H1 (cell line): ENCODE measurements around the gene UROC1. TPM values are rescaled to one million over a fixed set of nuclear protein-coding genes. Genes with fewer than 3 reads are reported as not detected.

ENCODE experiments used
- CTCF ChIA-PET: fragments of 300-600 bp; sonication (Branson Sonifier 250); formaldehyde crosslinking; loops from one replicate; lab custom pipeline; 2021; ENCODE audit not compliant: partially characterized antibody; lab: Charles Lee
- POLR2A ChIA-PET: fragments of 300-600 bp; sonication (Branson Sonifier 250); formaldehyde crosslinking; loops from one replicate; lab custom pipeline; 2021; ENCODE audit warnings: inconsistent platforms; ENCODE audit not compliant: partially characterized antibody; lab: Charles Lee
- DNase-seq, 2 experiments: peaks; one replicate each; pipeline versions ENCODE4 v3.0.0 to v3.0.0-alpha.2; 2010 to 2022; ENCODE audit warnings: low spot score in 2 of 2, low read depth in 1 of 2, mixed read lengths in 1 of 2
- FAIRE-seq: peaks from 2 replicates; lab custom pipeline; 2011; peaks lifted over from hg19 to GRCh38; lab: Jason Lieb, UNC
- H2AFZ ChIP-seq: 2 replicates; pipeline ENCODE4 v1.8.1; 2012; ENCODE audit warnings: low read length, inconsistent platforms
- H2AK5ac ChIP-seq: 2 replicates; pipeline ENCODE4 v1.6.1; 2013; ENCODE audit warnings: low read depth, low read length
- H2BK120ac ChIP-seq: replicated peaks from 2 replicates; pipeline ENCODE3; 2013; ENCODE audit warnings: low read depth, low read length, inconsistent platforms
- H2BK12ac ChIP-seq: 2 replicates; pipeline ENCODE4 v1.6.1; 2013; ENCODE audit warnings: low read depth, low read length
- H2BK15ac ChIP-seq: 2 replicates; pipeline ENCODE4 v1.6.1; 2013; ENCODE audit warnings: low read length
- H2BK20ac ChIP-seq: 2 replicates; pipeline ENCODE4 v1.6.1; 2013; ENCODE audit warnings: low read length
- H2BK5ac ChIP-seq: 2 replicates; pipeline ENCODE4 v1.6.1; 2013; ENCODE audit warnings: low read depth, low read length
- H3K14ac ChIP-seq: 2 replicates; pipeline ENCODE4 v1.6.1; 2013; ENCODE audit warnings: inconsistent platforms; ENCODE audit not compliant: insufficient read length
- H3K18ac ChIP-seq: 2 replicates; pipeline ENCODE4 v1.6.1; 2013; ENCODE audit warnings: low read length; ENCODE audit errors: extremely low read depth
- H3K23ac ChIP-seq: 2 replicates; pipeline ENCODE4 v1.6.1; 2013; ENCODE audit warnings: inconsistent platforms; ENCODE audit not compliant: insufficient read length
- H3K23me2 ChIP-seq: 2 replicates; pipeline ENCODE4 v1.6.1; 2013; ENCODE audit warnings: low read depth, low read length
- H3K27ac ChIP-seq: 2 replicates; pipeline ENCODE4 v1.6.1; 2011; ENCODE audit warnings: low read depth, low read length, inconsistent platforms
- H3K27me3 ChIP-seq, 4 experiments: replicated peaks in 1 of 4; 1 replicate in 1 of 4; 2 replicates in 3 of 4; pipeline versions ENCODE4 v1.6.1 to v1.8.1; 2011 to 2013; ENCODE audit warnings: low read length in 3 of 4, mild to moderate bottlenecking in 3 of 4, inconsistent platforms in 2 of 4, mixed read lengths in 2 of 4, moderate library complexity in 1 of 4; ENCODE audit not compliant: control insufficient read depth in 3 of 4, insufficient read depth in 3 of 4; ENCODE audit errors: extremely low read depth in 1 of 4
- H3K36me3 ChIP-seq, 4 experiments: 2 replicates each; pipeline versions ENCODE4 v1.6.1 to v1.8.1; 2011 to 2013; ENCODE audit warnings: mild to moderate bottlenecking in 4 of 4, low read length in 3 of 4, moderate library complexity in 2 of 4, control low read depth in 1 of 4, inconsistent platforms in 1 of 4; ENCODE audit not compliant: insufficient read depth in 4 of 4, control insufficient read depth in 2 of 4
- H3K4ac ChIP-seq: replicated peaks from 2 replicates; pipeline ENCODE3; 2013; ENCODE audit warnings: low read length, low read depth, mixed read lengths, inconsistent platforms; ENCODE audit not compliant: insufficient read length
- H3K4me1 ChIP-seq, 4 experiments: replicated peaks in 1 of 4; 1 replicate in 1 of 4; 2 replicates in 3 of 4; pipeline versions ENCODE4 v1.6.1 to v1.8.1; 2011 to 2013; ENCODE audit warnings: low read length in 3 of 4, inconsistent platforms in 2 of 4, mixed read lengths in 1 of 4; ENCODE audit not compliant: insufficient read depth in 4 of 4, control insufficient read depth in 3 of 4
- H3K4me2 ChIP-seq, 2 experiments: 2 replicates each; pipeline versions ENCODE4 v1.6.1 to v1.8.1; 2011 to 2013; ENCODE audit warnings: low read depth in 2 of 2, low read length in 2 of 2, control low read depth in 1 of 2, inconsistent platforms in 1 of 2, mild to moderate bottlenecking in 1 of 2; ENCODE audit not compliant: insufficient read depth in 1 of 2
- H3K4me3 ChIP-seq, 4 experiments: fragments of 200-600, 300-600 bp in 1 of 4; sonication (generic), shearing (Covaris generic), sonication (Bioruptor Twin) in 1 of 4; 2 replicates each; pipeline versions ENCODE4 v1.5.1 to v1.8.1; 2011 to 2016; ENCODE audit warnings: low read length in 4 of 4, low read depth in 3 of 4, control low read depth in 2 of 4, inconsistent platforms in 2 of 4, mild to moderate bottlenecking in 2 of 4, mixed read lengths in 1 of 4, moderate library complexity in 1 of 4; ENCODE audit not compliant: insufficient read depth in 2 of 4; ENCODE audit errors: extremely low read depth in 1 of 4
- H3K56ac ChIP-seq: replicated peaks from 2 replicates; pipeline ENCODE3; 2013; ENCODE audit warnings: low read depth, mild to moderate bottlenecking, mixed read lengths, low read length, inconsistent platforms; ENCODE audit not compliant: insufficient read length
- H3K79me1 ChIP-seq: 2 replicates; pipeline ENCODE4 v1.6.1; 2013; ENCODE audit warnings: low read depth, low read length, control low read depth
- H3K79me2 ChIP-seq, 2 experiments: 2 replicates each; pipeline versions ENCODE4 v1.6.1 to v1.8.1; 2012 to 2013; ENCODE audit warnings: low read length in 2 of 2, mild to moderate bottlenecking in 2 of 2, inconsistent platforms in 1 of 2; ENCODE audit not compliant: insufficient read depth in 2 of 2, control insufficient read depth in 1 of 2
- H3K9ac ChIP-seq, 4 experiments: replicated peaks in 1 of 4; 1 replicate in 1 of 4; 2 replicates in 3 of 4; pipeline versions ENCODE4 v1.6.1 to v1.8.1; 2011 to 2013; ENCODE audit warnings: low read depth in 3 of 4, low read length in 3 of 4, control low read depth in 2 of 4, mild to moderate bottlenecking in 2 of 4, moderate library complexity in 2 of 4, inconsistent platforms in 1 of 4; ENCODE audit errors: extremely low read depth in 1 of 4
- H3K9me3 ChIP-seq, 2 experiments: 2 replicates each; pipeline versions ENCODE4 v1.6.1 to v1.8.1; 2012 to 2013; ENCODE audit warnings: mild to moderate bottlenecking in 2 of 2, moderate library complexity in 2 of 2, control low read depth in 1 of 2, inconsistent platforms in 1 of 2, low read depth in 1 of 2, low read length in 1 of 2, mixed read lengths in 1 of 2; ENCODE audit not compliant: insufficient read depth in 2 of 2
- H4K20me1 ChIP-seq, 2 experiments: replicated peaks in 1 of 2; 2 replicates each; pipeline versions ENCODE3 to v1.8.1; 2011 to 2013; ENCODE audit warnings: inconsistent platforms in 2 of 2, low read length in 2 of 2, mild to moderate bottlenecking in 1 of 2; ENCODE audit not compliant: insufficient read depth in 2 of 2, control insufficient read depth in 1 of 2
- H4K5ac ChIP-seq: 2 replicates; pipeline ENCODE4 v1.6.1; 2013; ENCODE audit warnings: low read length, low read depth, mixed read lengths, inconsistent platforms; ENCODE audit not compliant: insufficient read length
- H4K8ac ChIP-seq: 2 replicates; pipeline ENCODE4 v1.8.0; 2013; ENCODE audit warnings: mild to moderate bottlenecking, moderate library complexity, low read length, inconsistent platforms; ENCODE audit not compliant: insufficient read depth; ENCODE audit errors: extremely low read depth
- H4K91ac ChIP-seq: replicated peaks from 2 replicates; pipeline ENCODE3; 2013; ENCODE audit warnings: low read length, mixed read lengths, inconsistent platforms; ENCODE audit not compliant: insufficient read length
- BACH1 ChIP-seq: IDR thresholded peaks from 2 replicates; pipeline ENCODE4 v1.6.1; 2012; ENCODE audit warnings: low read length, improper control_type of control experiment
- JUND ChIP-seq: IDR thresholded peaks from 2 replicates; pipeline ENCODE4 v1.6.1; 2011; ENCODE audit warnings: mild to moderate bottlenecking, improper control_type of control experiment, low read length
- SP4 ChIP-seq: IDR thresholded peaks from 2 replicates; pipeline ENCODE4 v1.6.1; 2012; ENCODE audit warnings: low read length, inconsistent platforms
- WGBS, 2 experiments: shearing (Covaris generic) in 1 of 2; methylation state at CpG; one replicate each; pipeline versions ENCODE4 v1.1.6 to v1.1.7; 2013 to 2015; ENCODE audit warnings: low lambda C conversion rate in 2 of 2, mixed read lengths in 2 of 2, inconsistent platforms in 1 of 2, low coverage in 1 of 2, missing lambda C conversion rate in 1 of 2; ENCODE audit not compliant: insufficient replicate concordance in 2 of 2, insufficient coverage in 1 of 2, insufficient read length in 1 of 2; ENCODE audit errors: extremely low coverage in 1 of 2, missing lambda C conversion rate in 1 of 2; 5-methylcytosine and 5-hydroxymethylcytosine counted together
- polyA plus RNA-seq, 7 experiments: library from polyadenylated mRNA; depleted of rRNA in 3 of 7; stranded (reverse) in 5 of 7; unstranded in 2 of 7; fragments of >200 nt in 5 of 7; fragments of 200-250 nt in 2 of 7; gene quantifications; 1 replicate in 5 of 7; 2 replicates in 1 of 7; 4 replicates in 1 of 7; pipeline versions ENCODE4 v1.2.1 to v1.2.3, GENCODE V29; 2011 to 2013; ENCODE audit warnings: missing spikeins in 2 of 7, mixed read lengths in 2 of 7
- total RNA-seq: library from RNA; stranded (reverse); fragmentation: NEBNext Ultra II Directional; extraction: Animal tissue kit (Norgen Biotek cat#: 25700); gene quantifications from 2 replicates; pipeline ENCODE4 v1.2.1, GENCODE V29; 2021

The UROC1 gene
- total and polyA plus RNA-seq, 2 of the 8 experiments (the other 6 are each of a cell fraction or from before 2014, with no cell fraction given) = 0.03 TPM; not detected in 1

GRCh38 chr3:126446301-126446700 lies 71.3 kb downstream of the UROC1 start:
- no peak overlapping the region for H4K5ac ChIP-seq
- H2BK5ac ChIP-seq = no peak overlapping the region
- H3K79me2 ChIP-seq = no peaks in the 10 kb centered on the region; a peak in 1 of 4 replicates
- H4K8ac ChIP-seq = no peak overlapping the region
- ChIA-PET CTCF (interaction anchor here (0.6 to 1.7 kb wide), 5 partner anchors 10 to 314 kb away, joined by 3 to 4 read pairs (median 3); no protein-coding TSS in a partner anchor), POLR2A (interaction anchor here (1.4 to 4.7 kb wide), 3 partner anchors 10 to 97 kb away, joined by 3 to 13 read pairs (median 6); no protein-coding TSS in a partner anchor)
- H2BK15ac ChIP-seq = no peak overlapping the region
- H3K9me3 ChIP-seq = no peaks in the 10 kb centered on the region
- H3K27me3 ChIP-seq = no peaks in the 10 kb centered on the region
- no peak overlapping the region for H3K23ac ChIP-seq
- H3K4me1 ChIP-seq = peaks cover 0 to 9% (median 2%) of the 10 kb centered on the region in 4 experiments; a peak in 3 of 7 replicates
- peaks cover 3 to 5% of the 10 kb centered on the region in 2 experiments for H4K20me1 ChIP-seq
- 80% methylated on average over 8 of the region's 8 CpGs; no CpG with 5 or more reads in 1 of the 2 experiments for WGBS, 2 experiments
- H3K23me2 ChIP-seq = 0 out of 2 replicates have a peak, but pooled peaks cover 2% of the 10 kb centered on the region
- H3K36me3 ChIP-seq = peaks cover 0 to 4% (median 2%) of the 10 kb centered on the region in 4 experiments; a peak in 5 of 8 replicates
- no peak overlapping the region for H3K18ac ChIP-seq
- no peak overlapping the region for H2BK120ac ChIP-seq
- no peak overlapping the region for H2BK20ac ChIP-seq
- peaks cover 3% of the 10 kb centered on the region; the same call in 1 of the 2 replicates for H3K79me1 ChIP-seq
- no peak overlapping the region for H3K4me3 ChIP-seq
- no peak overlapping the region for H3K4me2 ChIP-seq
- H3K9ac ChIP-seq = no peak overlapping the region
- no peak overlapping the region for H4K91ac ChIP-seq
- FAIRE-seq (no peak), DNase-seq (no peak)
- H2BK12ac ChIP-seq = no peak overlapping the region
- no peak overlapping the region for H3K4ac ChIP-seq
- no peak overlapping the region for H2AFZ ChIP-seq
- H2AK5ac ChIP-seq = no peak overlapping the region
- H3K27ac ChIP-seq = no peak overlapping the region
- no peak overlapping the region for H3K14ac ChIP-seq
- no peak overlapping the region for H3K56ac ChIP-seq
- TF ChIP-seq SP4 (no peak), BACH1 (no peak), JUND (no peak)
